UCSD-AML1 (cell line): ENCODE measurements around the gene MAP3K6.
"Not testable (repeated sequence)": the region's sequence is repeated elsewhere in the genome, so short reads cannot be mapped to it uniquely, and the experiment has no call there.

Experiments used
- DNase-seq: peaks from one replicate; lab custom pipeline; 2025; ENCODE audit not compliant: unreplicated experiment; lab: John Stamatoyannopoulos, UW

The MAP3K6 gene

DNA sequence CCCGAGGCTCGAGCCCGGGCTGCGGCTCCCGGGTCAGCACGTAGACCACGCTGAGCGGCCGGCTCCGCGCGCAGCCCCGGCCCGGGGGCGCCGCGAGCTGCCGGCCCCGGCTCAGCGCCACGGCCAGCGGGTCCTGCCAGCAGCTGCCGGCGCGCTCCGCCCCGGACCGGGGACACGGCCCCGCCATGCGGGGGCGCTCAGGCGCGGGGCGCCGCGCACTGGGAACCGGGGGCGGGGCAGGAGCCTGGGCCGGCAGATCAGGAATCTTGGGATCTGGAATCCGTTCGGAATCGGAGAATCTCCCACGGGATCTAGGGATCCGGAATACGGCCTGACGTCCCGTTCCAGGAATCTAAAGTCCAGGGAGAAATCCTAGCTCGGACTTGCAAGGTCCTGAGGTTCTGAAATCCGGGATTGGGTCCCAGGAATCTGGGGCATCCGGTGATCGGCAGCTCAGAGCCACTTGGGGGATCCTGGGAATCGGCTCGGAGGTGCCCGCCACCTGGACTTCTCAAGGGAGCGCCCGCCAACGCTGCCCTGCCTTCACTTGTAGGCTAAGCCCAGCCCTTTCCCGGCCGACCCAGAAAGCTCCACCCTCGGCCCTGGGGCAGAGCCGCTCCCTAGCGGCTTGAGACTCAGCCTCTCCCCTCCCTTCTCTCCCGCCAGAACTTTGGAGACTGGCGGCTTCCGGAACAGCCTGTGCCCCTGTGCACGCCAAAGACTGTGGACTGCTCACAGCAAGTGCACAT is at the start of gene MAP3K6:
Gene MAP3K6 (minus strand): TSS at position 551 of the 749 bp plus-strand sequence. CDS start 364 bp downstream, at position 187.
- peak; percentile 73 for DNase-seq

DNA sequence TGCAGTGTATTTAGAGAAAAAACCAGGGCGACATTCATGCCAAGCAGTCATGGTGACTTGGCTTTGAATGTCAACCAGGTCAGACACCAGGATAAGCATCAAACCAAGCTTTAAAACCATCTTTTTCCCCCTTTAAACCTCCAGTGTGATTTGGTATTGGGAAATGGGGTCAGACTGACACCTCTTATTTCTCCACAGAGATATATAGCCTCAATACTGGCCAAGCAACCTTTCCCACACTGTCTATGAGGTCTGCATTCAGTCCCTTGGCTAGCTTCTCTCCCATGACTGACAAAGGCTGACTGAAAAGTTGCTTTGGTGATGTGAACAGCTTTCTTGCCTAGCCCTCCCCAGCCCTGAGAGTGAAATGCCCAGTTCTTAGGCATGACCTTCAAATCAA is 47.3 kb upstream of the MAP3K6 start:
- DNase-seq = no peak

GRCh38 chr1:27413004-27413403 is 46.2 kb upstream of the MAP3K6 start:
- DNase-seq = no peak

DNA sequence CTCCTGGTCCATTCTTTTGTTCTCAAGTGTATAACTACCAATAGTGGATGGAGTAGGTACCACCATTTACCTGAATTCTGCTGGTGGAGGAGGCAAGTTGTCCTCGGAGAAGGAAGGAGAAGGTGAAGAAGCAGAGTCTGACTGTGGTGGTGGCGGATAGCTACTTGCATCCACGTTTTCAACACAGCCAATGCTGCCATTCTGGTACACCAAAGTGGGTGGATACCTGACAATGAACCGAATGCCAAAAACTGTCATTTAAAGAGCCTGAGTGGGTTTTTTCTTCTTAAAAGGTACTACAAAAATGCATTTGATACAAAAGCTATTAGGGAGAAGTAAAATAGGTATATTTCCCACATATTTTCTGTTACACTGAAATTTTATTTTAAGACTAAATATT is 45.7 kb upstream of the MAP3K6 start:
- DNase-seq = no peak

- DNase-seq = no peak
Observed at GRCh38 chr1:27410709-27411108, 43.9 kb upstream of the MAP3K6 start.

GRCh38 chr1:27409669-27410068 is 42.9 kb upstream of the MAP3K6 start:
- DNase-seq = no peak

- DNase-seq = no peak
Observed at GRCh38 chr1:27408151-27408550, 41.4 kb upstream of the MAP3K6 start.

DNA sequence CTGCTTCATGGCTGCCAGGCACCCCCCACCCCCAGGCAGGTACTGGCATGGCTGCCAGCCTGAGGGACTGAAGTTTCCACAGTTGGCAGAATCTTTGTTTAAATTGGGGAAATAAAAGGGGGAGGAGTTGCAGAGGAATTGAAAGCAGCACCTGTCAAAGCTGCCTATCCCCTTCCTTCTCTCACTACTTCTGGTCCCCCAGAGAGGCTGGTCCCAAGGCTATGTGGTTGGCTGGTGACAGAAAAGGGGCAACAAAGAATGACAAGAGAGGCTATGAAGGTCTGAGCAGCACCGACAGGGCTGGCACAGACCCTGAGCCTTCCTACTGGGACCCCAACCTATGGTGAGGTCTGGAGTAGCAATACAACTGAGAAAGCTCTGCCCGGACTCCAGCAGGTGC is 40.0 kb upstream of the MAP3K6 start:
- not testable (repeated sequence) for DNase-seq

DNA sequence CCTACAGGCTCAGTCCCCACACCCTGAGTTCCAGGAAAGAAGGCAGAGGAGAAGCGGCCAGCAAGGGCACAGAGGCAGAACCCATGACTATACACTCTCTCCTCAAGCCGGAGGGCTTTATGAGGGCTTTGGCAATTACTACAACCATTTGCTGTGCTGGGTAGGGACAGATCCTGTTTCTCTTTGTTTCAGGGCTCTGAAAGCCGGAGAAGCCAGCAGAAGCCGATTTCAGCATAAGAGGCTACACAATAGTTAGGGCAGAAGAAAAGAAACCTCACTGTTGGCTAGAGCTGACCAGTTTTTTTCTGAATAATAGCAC is 39.6 kb upstream of the MAP3K6 start:
- DNase-seq = no peak

- DNase-seq = not testable (repeated sequence)
Observed at GRCh38 chr1:27405598-27406361, 39.0 kb upstream of the MAP3K6 start.

DNA sequence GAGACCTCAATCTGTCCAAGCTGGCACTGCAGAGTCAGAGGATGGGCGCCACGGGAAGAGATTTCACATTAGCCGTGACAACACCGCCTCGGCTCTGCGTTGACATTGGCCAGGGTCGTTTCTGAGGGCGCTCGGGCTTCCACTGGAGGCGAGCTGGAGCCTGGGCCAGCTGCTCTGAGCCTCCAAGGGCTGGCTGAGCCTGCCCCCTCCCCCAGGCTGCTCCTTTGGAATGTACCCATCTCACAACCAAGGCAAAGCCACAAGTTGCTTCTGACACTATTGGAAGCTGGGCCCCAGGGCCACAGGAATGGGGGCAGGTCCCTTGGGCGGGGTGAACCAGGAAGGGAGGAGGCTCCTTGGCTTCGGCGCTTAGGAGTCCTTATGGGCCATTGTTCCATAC is 38.3 kb upstream of the MAP3K6 start:
- DNase-seq = no peak

- no peak for DNase-seq
Observed at GRCh38 chr1:27403931-27404330, 37.2 kb upstream of the MAP3K6 start.

DNA sequence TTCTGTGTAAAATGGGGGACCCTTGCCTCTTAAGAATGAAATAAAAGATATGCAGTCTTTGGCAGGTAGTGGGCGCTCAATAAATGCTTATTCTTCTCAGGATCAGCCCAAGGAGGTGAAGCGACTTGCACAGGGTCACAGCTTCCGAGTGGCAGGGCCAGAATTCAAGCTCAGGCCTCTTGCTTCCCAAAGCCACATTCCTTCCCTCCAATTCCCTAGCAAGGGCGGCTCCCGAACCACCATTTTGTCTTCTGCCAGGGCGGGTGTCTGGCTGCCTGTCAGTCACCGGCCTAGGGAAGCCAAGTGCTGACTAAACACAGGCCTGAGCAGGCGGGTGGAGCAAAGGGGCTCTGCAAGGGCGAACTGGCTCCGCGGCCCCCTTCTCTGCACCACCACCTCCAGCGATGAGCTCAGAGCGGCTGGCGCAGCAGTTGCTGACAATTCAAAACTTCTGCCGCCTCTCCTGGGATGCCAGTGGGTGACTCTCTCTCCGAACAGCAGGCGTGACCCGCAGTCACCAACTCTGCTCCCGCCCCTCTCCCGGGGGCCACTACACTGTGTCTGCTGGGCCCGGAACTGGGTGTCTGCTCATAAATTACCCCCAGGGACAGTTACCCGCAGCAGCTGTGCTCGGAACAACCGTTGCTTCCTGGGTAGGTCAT is 36.4 kb upstream of the MAP3K6 start:
- DNase-seq = no peak

DNA sequence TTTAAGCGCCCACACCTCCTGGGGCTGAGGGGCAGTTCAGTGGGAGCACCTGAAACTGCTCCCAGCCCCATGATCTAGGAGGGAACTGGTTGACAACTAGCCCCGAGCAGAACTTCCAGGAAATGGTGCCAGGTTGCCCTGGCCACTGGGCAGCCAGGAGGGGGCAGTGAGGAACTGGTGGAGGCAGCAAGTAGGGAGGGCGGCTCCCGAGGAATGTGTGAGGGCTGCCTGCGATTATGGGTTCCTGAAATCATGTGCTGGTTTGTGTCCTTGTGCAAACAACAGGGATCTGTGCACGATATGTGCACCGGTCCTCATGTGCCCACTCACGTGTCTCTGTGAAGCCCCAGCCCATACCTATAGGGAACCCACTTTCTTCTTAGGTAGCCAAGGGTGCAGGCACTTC is 35.6 kb upstream of the MAP3K6 start:
- DNase-seq = peak; percentile 66

DNA sequence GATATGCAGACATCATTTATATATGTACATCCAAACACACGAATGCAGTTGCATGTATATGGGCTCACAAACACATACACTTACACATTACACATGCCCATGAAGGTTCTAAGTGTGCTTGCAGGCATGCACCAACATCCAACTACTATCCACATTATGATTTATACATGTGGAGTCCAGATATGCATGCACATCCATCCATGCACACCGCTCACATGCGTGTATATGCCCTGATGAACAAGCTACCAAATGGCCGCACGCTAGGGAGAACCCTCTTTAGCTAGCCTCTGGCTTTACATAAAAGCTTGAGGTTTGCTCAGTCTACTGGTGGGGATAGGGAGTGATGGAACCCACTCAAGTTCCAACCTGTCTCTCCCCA is 34.2 kb upstream of the MAP3K6 start:
- no peak for DNase-seq

DNA sequence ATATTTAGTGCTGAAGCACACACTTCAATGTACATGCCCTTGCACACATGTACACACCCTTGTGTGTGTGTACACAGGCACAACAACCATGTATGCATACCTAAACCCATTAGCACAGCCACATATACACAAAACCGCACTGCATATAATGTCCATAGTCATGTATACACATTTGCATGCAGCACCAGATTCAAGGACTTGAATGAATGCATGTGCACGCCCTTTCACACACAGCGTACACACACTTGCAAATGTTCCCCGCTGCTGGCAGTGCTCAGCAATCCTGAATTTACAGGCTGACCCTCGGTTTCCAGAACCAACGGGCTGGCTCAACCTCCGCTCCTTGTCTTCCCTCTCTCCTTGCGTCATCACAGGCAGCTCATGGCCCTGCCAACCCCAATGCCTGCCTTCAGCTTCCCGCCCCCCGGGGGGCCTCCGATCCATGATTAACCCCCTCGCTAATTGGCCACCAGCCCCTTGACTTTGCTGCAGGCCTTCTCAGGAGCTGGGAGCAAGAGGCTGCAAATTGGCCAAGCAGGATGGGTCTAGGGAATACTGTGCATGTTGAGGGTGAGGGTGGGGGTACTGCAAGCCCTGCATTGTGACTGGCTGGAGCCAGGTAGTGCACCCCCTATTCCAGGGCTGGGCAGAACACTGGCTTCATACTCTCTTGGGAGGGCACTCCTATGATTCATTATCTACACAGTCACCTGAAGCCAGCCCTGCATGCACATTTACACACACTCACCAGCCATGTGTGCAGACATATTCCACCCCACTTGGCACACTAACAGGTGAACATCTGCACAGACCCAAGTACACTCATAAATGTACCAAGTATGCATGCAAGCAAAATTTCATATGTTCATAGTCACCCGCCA is 33.6 kb upstream of the MAP3K6 start:
- DNase-seq = no peak

DNA sequence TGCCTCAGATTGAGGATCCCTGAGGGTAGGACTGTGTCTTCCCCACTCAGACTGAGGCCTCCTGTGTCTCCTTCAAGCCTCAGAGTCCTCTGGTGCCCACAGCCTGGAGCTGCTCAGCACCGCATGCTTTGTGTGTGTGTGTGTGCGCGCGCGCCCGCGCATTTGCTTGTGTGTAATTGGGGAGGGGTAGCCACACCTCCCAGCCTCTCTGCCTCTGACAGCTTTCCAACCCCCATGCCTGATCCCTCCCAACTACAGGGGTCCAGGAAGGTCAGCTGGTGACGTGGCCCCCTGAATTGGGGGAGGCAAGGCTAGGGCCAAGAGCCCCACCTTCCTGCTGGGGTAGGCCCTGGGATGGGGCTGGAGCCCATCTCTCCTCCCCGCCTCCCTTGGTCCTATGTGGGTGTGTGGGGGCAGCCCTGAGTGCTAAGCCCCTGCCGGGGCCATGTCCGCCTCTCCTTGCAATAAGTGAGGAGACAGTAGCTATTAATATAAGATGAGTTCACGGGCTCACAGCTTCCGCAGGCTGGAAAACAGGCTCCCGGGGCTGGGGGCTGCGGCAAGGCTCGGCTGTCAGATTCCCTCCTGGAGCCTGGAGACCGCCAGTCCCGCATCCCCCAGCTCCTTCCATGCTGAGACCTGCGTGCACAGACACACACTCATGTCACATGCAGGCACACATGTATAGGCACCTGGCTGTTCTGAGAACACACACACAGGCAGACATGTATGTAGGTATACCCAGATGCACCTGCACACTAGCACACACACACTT is 32.7 kb upstream of the MAP3K6 start:
- no peak for DNase-seq

GRCh38 chr1:27398405-27399149 is 31.8 kb upstream of the MAP3K6 start:
- no peak for DNase-seq

DNA sequence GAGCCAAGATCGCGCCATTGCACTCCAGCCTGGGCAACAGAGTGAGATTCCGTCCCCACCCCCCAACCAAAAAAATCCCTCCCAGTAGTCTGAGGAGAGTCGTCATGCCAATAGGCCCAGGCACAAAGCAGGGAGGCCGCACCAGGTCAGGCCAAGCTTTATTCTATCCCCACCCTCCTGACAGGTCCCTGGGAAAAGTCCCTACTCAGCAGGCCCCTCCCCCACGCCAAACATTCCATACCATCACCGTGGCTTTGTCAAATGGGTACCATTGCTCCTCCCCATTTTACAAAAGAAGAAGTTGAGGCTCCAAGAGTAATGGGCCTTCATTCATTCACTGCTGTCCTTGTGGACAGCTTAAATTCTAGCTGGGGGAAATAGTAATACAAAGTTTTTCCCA is 31.0 kb upstream of the MAP3K6 start:
- no peak for DNase-seq

- no peak for DNase-seq
Observed at GRCh38 chr1:27397110-27397509, 30.3 kb upstream of the MAP3K6 start.
